ENCODE data around the gene ALMS1. TPM values are rescaled to one million over a fixed set of nuclear protein-coding genes. Genes with fewer than 3 reads are reported as not detected.
"Not testable (repeated sequence)": the region's sequence is repeated elsewhere in the genome, so short reads cannot be mapped to it uniquely, and the experiment has no call there.

Gene ALMS1
- total and polyA plus RNA-seq, 2 of the 8 experiments (the other 6 are each of a cell fraction or from before 2014, with no cell fraction given): 21.8 to 45.6 TPM

DNA sequence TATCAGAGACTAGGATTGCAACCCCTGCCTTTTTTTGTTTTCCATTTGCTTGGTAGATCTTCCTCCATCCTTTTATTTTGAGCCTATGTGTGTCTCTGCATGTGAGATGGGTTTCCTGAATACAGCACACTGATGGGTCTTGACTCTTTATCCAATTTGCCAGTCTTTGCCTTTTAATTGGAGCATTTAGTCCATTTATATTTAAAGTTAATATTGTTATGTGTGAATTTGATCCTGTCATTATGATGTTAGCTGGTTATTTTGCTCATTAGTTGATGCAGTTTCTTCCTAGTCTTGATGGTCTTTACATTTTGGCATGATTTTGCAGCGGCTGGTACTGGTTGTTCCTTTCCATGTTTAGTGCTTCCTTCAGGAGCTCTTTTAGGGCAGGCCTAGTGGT is 98.2 kb downstream of the ALMS1 start:
- H3K27me3 ChIP-seq (replicated peaks in 1 of 4; ENCODE audit: control insufficient read depth in 3 of 4, extremely low read depth in 1 of 4, insufficient read depth in 3 of 4, low read length in 3 of 4); FAIRE-seq; H3K9ac ChIP-seq (replicated peaks in 1 of 4; ENCODE audit: extremely low read depth in 1 of 4, low read depth in 3 of 4, low read length in 3 of 4); H2BK20ac ChIP-seq (ENCODE audit: low read length); CTCF ChIA-PET (ENCODE audit: partially characterized antibody); H2AK5ac ChIP-seq (ENCODE audit: low read depth, low read length); H3K18ac ChIP-seq (ENCODE audit: extremely low read depth, low read length); H2BK120ac ChIP-seq (replicated peaks; ENCODE audit: low read depth, low read length); H2BK12ac ChIP-seq (ENCODE audit: low read depth, low read length); H3K27ac ChIP-seq (ENCODE audit: low read depth, low read length); H3K4ac ChIP-seq (replicated peaks; ENCODE audit: insufficient read length, low read depth, low read length); H3K79me1 ChIP-seq (ENCODE audit: low read depth, low read length); H3K4me3 ChIP-seq (ENCODE audit: extremely low read depth in 1 of 4, insufficient read depth in 2 of 4, low read depth in 3 of 4, low read length in 4 of 4); H3K23me2 ChIP-seq (ENCODE audit: low read depth, low read length); H2BK15ac ChIP-seq (ENCODE audit: low read length); H4K20me1 ChIP-seq (replicated peaks in 1 of 2; ENCODE audit: control insufficient read depth in 1 of 2, insufficient read depth in 2 of 2, low read length in 2 of 2); H3K56ac ChIP-seq (replicated peaks; ENCODE audit: insufficient read length, low read depth, low read length); H4K5ac ChIP-seq (ENCODE audit: insufficient read length, low read depth, low read length); H3K4me2 ChIP-seq (ENCODE audit: insufficient read depth in 1 of 2, low read depth in 2 of 2, low read length in 2 of 2); H3K36me3 ChIP-seq (ENCODE audit: control insufficient read depth in 2 of 4, insufficient read depth in 4 of 4, low read length in 3 of 4); H3K79me2 ChIP-seq (ENCODE audit: control insufficient read depth in 1 of 2, insufficient read depth in 2 of 2, low read length in 2 of 2); H2AFZ ChIP-seq (ENCODE audit: low read length); H3K23ac ChIP-seq (ENCODE audit: insufficient read length); H4K8ac ChIP-seq (ENCODE audit: extremely low read depth, insufficient read depth, low read length); H2BK5ac ChIP-seq (ENCODE audit: low read depth, low read length); H3K4me1 ChIP-seq (replicated peaks in 1 of 4; ENCODE audit: control insufficient read depth in 3 of 4, insufficient read depth in 4 of 4, low read length in 3 of 4); H4K91ac ChIP-seq (replicated peaks; ENCODE audit: insufficient read length, low read length); H3K14ac ChIP-seq (ENCODE audit: insufficient read length); H3K9me3 ChIP-seq (ENCODE audit: insufficient read depth in 2 of 2, low read depth in 1 of 2, low read length in 1 of 2); DNase-seq (ENCODE audit: low read depth in 1 of 2, low spot score in 2 of 2); POLR2A ChIA-PET (ENCODE audit: partially characterized antibody): not testable (repeated sequence)
- no CpG with 5 or more reads among the region's 1 CpG for WGBS, 2 experiments (ENCODE audit: extremely low coverage in 1 of 2, insufficient coverage in 1 of 2, insufficient read length in 1 of 2, insufficient replicate concordance in 2 of 2, low coverage in 1 of 2, low lambda C conversion rate in 2 of 2, missing lambda C conversion rate in 1 of 2)
